Nephron (organoid): ENCODE measurements around the gene EFR3B.
"Not testable (repeated sequence)": the region's sequence is repeated elsewhere in the genome, so short reads cannot be mapped to it uniquely, and the experiment has no call there.

ENCODE experiments used
- H3K27ac Mint-ChIP-seq, 3 experiments: 2 replicates each; pipeline ENCODE4 v1.8.0; 2020; ENCODE audit warnings: mixed read lengths in 3 of 3, mild to moderate bottlenecking in 2 of 3, moderate library complexity in 1 of 3
- H3K27me3 Mint-ChIP-seq: 2 replicates; pipeline ENCODE4 v1.8.0; 2021; ENCODE audit warnings: low read depth, mild to moderate bottlenecking, moderate library complexity, mixed read lengths
- H3K36me3 Mint-ChIP-seq: 2 replicates; pipeline ENCODE4 v1.8.0; 2020; ENCODE audit warnings: low read depth, mixed read lengths
- H3K4me1 Mint-ChIP-seq: 2 replicates; pipeline ENCODE4 v1.8.0; 2020; ENCODE audit warnings: mixed read lengths
- H3K4me3 Mint-ChIP-seq, 3 experiments: 2 replicates each; pipeline ENCODE4 v1.8.0; 2020; ENCODE audit warnings: mild to moderate bottlenecking in 3 of 3, mixed read lengths in 3 of 3, moderate library complexity in 2 of 3
- H3K9me3 Mint-ChIP-seq: 2 replicates; pipeline ENCODE4 v1.8.0; 2020; ENCODE audit warnings: mixed read lengths
- CTCF ChIP-seq, 3 experiments: fragments of 200-600 bp; sonication (generic); IDR thresholded peaks; one replicate each; pipeline ENCODE4 v1.5.0; 2021; ENCODE audit warnings: antibody characterized with exemption in 3 of 3; ENCODE audit not compliant: unreplicated experiment in 3 of 3

Gene EFR3B

GRCh38 chr2:25090801-25091200, 48.9 kb downstream of the EFR3B start:
- Mint-ChIP-seq H3K9me3 (no peaks in the 10 kb centered on the region), H3K27me3 (peaks cover 3% of the 10 kb centered on the region), H3K4me1 (peaks cover 5% of the 10 kb centered on the region), H3K4me3 (no peak overlapping the region), H3K36me3 (peaks cover 15% of the 10 kb centered on the region), H3K27ac (no peak overlapping the region)
- TF ChIP-seq CTCF (IDR thresholded peaks at IDR 0.05; ENCODE audit: unreplicated experiment in 3 of 3): no peak

GRCh38 chr2:25091265-25091664, 49.4 kb downstream of the EFR3B start:
- Mint-ChIP-seq H3K4me3 (no peak overlapping the region), H3K4me1 (peaks cover 5% of the 10 kb centered on the region), H3K9me3 (no peaks in the 10 kb centered on the region), H3K36me3 (peaks cover 17% of the 10 kb centered on the region), H3K27ac (no peak overlapping the region), H3K27me3 (peaks cover 5% of the 10 kb centered on the region)
- no peak for TF ChIP-seq CTCF (IDR thresholded peaks at IDR 0.05; ENCODE audit: unreplicated experiment in 3 of 3)

- Mint-ChIP-seq H3K4me1 (peaks cover 2% of the 10 kb centered on the region), H3K4me3 (no peak overlapping the region), H3K27ac (peak overlapping the region in 2 of 3 experiments; percentile 3 to 5), H3K9me3 (no peaks in the 10 kb centered on the region), H3K27me3 (peaks cover 7% of the 10 kb centered on the region), H3K36me3 (peaks cover 33% of the 10 kb centered on the region)
- no peak for TF ChIP-seq CTCF (IDR thresholded peaks at IDR 0.05; ENCODE audit: unreplicated experiment in 3 of 3)
Measured at GRCh38 chr2:25098056-25098455, 56.2 kb downstream of the EFR3B start.

GRCh38 chr2:25098670-25099486, 57.0 kb downstream of the EFR3B start:
- Mint-ChIP-seq H3K27ac (peak overlapping the region in 1 of 3 experiments; percentile 5), H3K4me1 (peaks cover 5% of the 10 kb centered on the region), H3K36me3 (peaks cover 27% of the 10 kb centered on the region), H3K27me3 (peaks cover 7% of the 10 kb centered on the region), H3K9me3 (no peaks in the 10 kb centered on the region), H3K4me3 (no peak overlapping the region)
- no peak for TF ChIP-seq CTCF (IDR thresholded peaks at IDR 0.05; ENCODE audit: unreplicated experiment in 3 of 3)

GRCh38 chr2:25102352-25102751, 60.5 kb downstream of the EFR3B start:
- H3K4me1 Mint-ChIP-seq: peaks cover 13% of the 10 kb centered on the region
- not testable (repeated sequence) for H3K36me3 Mint-ChIP-seq, H3K27me3 Mint-ChIP-seq, H3K27ac Mint-ChIP-seq, H3K9me3 Mint-ChIP-seq, H3K4me3 Mint-ChIP-seq

- Mint-ChIP-seq H3K4me1 (peaks cover 13% of the 10 kb centered on the region), H3K36me3 (peaks cover 4% of the 10 kb centered on the region), H3K27ac (no peak overlapping the region), H3K4me3 (no peak overlapping the region), H3K27me3 (peaks cover 4% of the 10 kb centered on the region), H3K9me3 (no peaks in the 10 kb centered on the region)
- TF ChIP-seq CTCF (IDR thresholded peaks at IDR 0.05; ENCODE audit: unreplicated experiment in 3 of 3): no peak
Measured at GRCh38 chr2:25103287-25103871, 61.5 kb downstream of the EFR3B start.
